Left cardiac atrium (tissue), 4 donors: ENCODE measurements around the gene IER3IP1. TPM values are rescaled to one million over a fixed set of nuclear protein-coding genes. Genes with fewer than 3 reads are reported as not detected.
"Not testable (repeated sequence)": the region's sequence is repeated elsewhere in the genome, so short reads cannot be mapped to it uniquely, and the experiment has no call there.

ENCODE experiments used
- ATAC-seq, 2 donors: fragments of 200-7000 bp; cut with Tn5 transposase; one replicate each; pipeline ENCODE4 v1.9.1; 2020; ENCODE audit warnings: mild to moderate bottlenecking in 2 of 2, moderate library complexity in 2 of 2
- DNase-seq: peaks from one replicate; pipeline ENCODE4 v3.0.0-alpha.2; 2020
- intact Hi-C, 2 donors: fragments of 100-400 bp; cut with DNase I; formaldehyde crosslinking; loops; one replicate each; pipeline versions ENCODE4 v1.14.1 to v1.15.1; 2022 to 2023
- total RNA-seq, 2 donors: library from RNA; stranded (reverse); fragmentation: NEBNext Ultra II Directional; extraction: Animal tissue kit (Norgen Biotek cat#: 25700); gene quantifications; one replicate each; pipeline ENCODE4 v1.2.1, GENCODE V29; 2021
- donor health status: DM: no; HTN: yes; CAD: no.
- donor health status: DM: no; HTN: yes; CAD: no; lungs with severe emphysema.
- donor health status: DM: yes; HTN: yes; CAD: no.
- donor health status: Dilated cardiomyopathy.

The IER3IP1 gene
- total RNA-seq, 2 donors from 2014 or later: 9.9 to 13.7 TPM

- intact Hi-C loops: no loop called here
- no peak for DNase-seq
- ATAC-seq: no peak
Measured at GRCh38 chr18:47168509-47168908, 7.7 kb downstream of the IER3IP1 start.

GRCh38 chr18:47166294-47166693 is 9.9 kb downstream of the IER3IP1 start:
- no peak for DNase-seq
- intact Hi-C loops: no loop called here

GRCh38 chr18:47163241-47163640 is 12.9 kb downstream of the IER3IP1 start:
- no peak for DNase-seq
- intact Hi-C loops: no loop called here
- ATAC-seq: peak in 1 of 2 donors; percentile 73

More at GRCh38 chr18:47166294-47166693, 9.9 kb downstream of the IER3IP1 start:
- no peak for ATAC-seq

- no peak for ATAC-seq
- no peak for DNase-seq
- intact Hi-C loops: no loop called here
Measured at GRCh38 chr18:47160256-47160655, 15.9 kb downstream of the IER3IP1 start.

GRCh38 chr18:47158404-47158803 is 17.8 kb downstream of the IER3IP1 start:
- DNase-seq, ATAC-seq, intact Hi-C loops: not testable (repeated sequence)

- intact Hi-C loops: no loop called here
- no peak for ATAC-seq
- DNase-seq: no peak
Measured at GRCh38 chr18:47151439-47151838, 24.7 kb downstream of the IER3IP1 start.

- no peak for DNase-seq
- ATAC-seq: peak; percentile 21 to 28
- intact Hi-C loops: no loop called here
Measured at GRCh38 chr18:47150824-47151366, 25.3 kb downstream of the IER3IP1 start.

- peak; percentile 96 to 98 for ATAC-seq
- intact Hi-C loops: no loop called here
- peak; percentile 91 for DNase-seq
Measured at GRCh38 chr18:47150029-47150823, 25.9 kb downstream of the IER3IP1 start, which contains the start of gene HDHD2. Gene HDHD2 (minus strand): TSS chr18:47150500. CDS start chr18:47136439, 14,061 bp downstream.

GRCh38 chr18:47149457-47150028 is 26.6 kb downstream of the IER3IP1 start:
- intact Hi-C loops: no loop called here
- ATAC-seq: peak in 1 of 2 donors; percentile 2
- no peak for DNase-seq

GRCh38 chr18:47146206-47146605 is 30.0 kb downstream of the IER3IP1 start:
- intact Hi-C loops: no loop called here
- no peak for ATAC-seq
- no peak for DNase-seq

- DNase-seq: no peak
- peak in 1 of 2 donors; percentile 38 for ATAC-seq
- intact Hi-C loops: no loop called here
Measured at GRCh38 chr18:47143899-47144485, 32.2 kb downstream of the IER3IP1 start.

- DNase-seq (no peak), ATAC-seq (no peak)
- intact Hi-C loops: no loop called here
Measured at GRCh38 chr18:47143153-47143552, 33.0 kb downstream of the IER3IP1 start.

- intact Hi-C loops: no loop called here
- DNase-seq (no peak), ATAC-seq (no peak)
Measured at GRCh38 chr18:47141289-47141688, 34.9 kb downstream of the IER3IP1 start.

- intact Hi-C loops: no loop called here
- no peak for ATAC-seq
- no peak for DNase-seq
Measured at GRCh38 chr18:47121146-47121545, 55.0 kb downstream of the IER3IP1 start.

GRCh38 chr18:47120428-47120827 is 55.7 kb downstream of the IER3IP1 start:
- intact Hi-C loops: no loop called here
- no peak for ATAC-seq

GRCh38 chr18:47118981-47119380 is 57.2 kb downstream of the IER3IP1 start:
- ATAC-seq (no peak), DNase-seq (no peak)
- intact Hi-C loops: no loop called here

More at GRCh38 chr18:47120428-47120827, 55.7 kb downstream of the IER3IP1 start:
- no peak for DNase-seq

GRCh38 chr18:47115205-47115604 is 61.0 kb downstream of the IER3IP1 start:
- ATAC-seq: no peak
- DNase-seq: no peak
- intact Hi-C loops: no loop called here

- intact Hi-C loops: no loop called here
- ATAC-seq (no peak), DNase-seq (no peak)
Measured at GRCh38 chr18:47113796-47114540, 62.2 kb downstream of the IER3IP1 start.
